Testis (tissue), 2 donors: Measurements from ENCODE around the gene ETS1.

Experiments
- CTCF ChIP-seq, 3 experiments: fragments of 450-650 bp in 2 of 3; fragments of 200-600 bp in 1 of 3; sonication (generic) in 1 of 3; IDR thresholded peaks; one replicate each; pipeline ENCODE4 v1.5.1; 2016 to 2019; ENCODE audit warnings: antibody characterized with exemption in 3 of 3, mild to moderate bottlenecking in 2 of 3, moderate library complexity in 1 of 3
- POLR2A ChIP-seq: fragments of 450-650 bp; IDR thresholded peaks from one replicate; pipeline ENCODE4 v1.6.1; 2017; ENCODE audit warnings: antibody characterized with exemption, mild to moderate bottlenecking, moderate library complexity

DNA sequence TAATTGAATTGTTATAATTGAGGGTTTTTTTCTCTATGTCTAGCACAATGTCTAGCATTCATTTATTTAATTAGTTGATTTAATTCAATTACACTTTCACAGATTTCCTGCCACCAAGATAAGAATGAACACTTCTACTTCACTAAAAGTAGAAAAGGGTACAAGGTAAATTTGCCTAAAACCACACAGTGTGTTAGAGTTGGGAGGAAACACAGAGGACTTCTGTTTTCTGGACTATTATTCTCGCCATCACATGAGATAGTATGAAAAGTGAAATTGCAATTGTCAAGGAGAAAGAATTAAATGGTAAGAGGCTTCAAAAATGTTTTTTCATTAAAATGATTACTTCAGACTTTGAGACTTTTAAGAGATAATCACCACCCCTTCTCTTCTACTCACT is 109.5 kb downstream of the ETS1 start:
- TF ChIP-seq CTCF (IDR thresholded peaks at IDR 0.05) (no peak), POLR2A (no peak)
